Stimulated activated CD4-positive, alpha-beta T cell treated with anti-CD3 and anti-CD28 coated beads, Interleukin-2, amount 100 ng/mL, for 48 hours (primary cell): ENCODE data around the gene CATSPER1.

Source experiments
- DNase-seq, 2 donors: peaks; one replicate each; pipeline ENCODE4 v3.0.0-alpha.2; 2020

CATSPER1 gene

GRCh38 chr11:65968600-65969482, 57.4 kb downstream of the CATSPER1 start:
- no peak for DNase-seq

- DNase-seq = no peak
Observed at GRCh38 chr11:65967329-65967934, 58.8 kb downstream of the CATSPER1 start.
